Lung (tissue), 12 donors: ENCODE measurements around the gene DTWD1. TPM values are rescaled to one million over a fixed set of nuclear protein-coding genes. Genes with fewer than 3 reads are reported as not detected.

Source experiments
- ATAC-seq: fragments of 200-7000 bp; cut with Tn5 transposase; one replicate; pipeline ENCODE4 v1.9.1; 2020; ENCODE audit warnings: moderate number of reproducible peaks; ENCODE audit not compliant: insufficient read depth, low FRiP score
- DNase-seq, 3 donors: peaks; one replicate each; pipeline ENCODE4 v3.0.0-alpha.2; 2013 to 2017
- H3K27ac ChIP-seq, 2 donors: one replicate each; pipeline ENCODE4 v1.5.1; 2013; ENCODE audit warnings: mild to moderate bottlenecking in 2 of 2, moderate library complexity in 2 of 2, control low read depth in 1 of 2, inconsistent platforms in 1 of 2, low read depth in 1 of 2, low read length in 1 of 2
- H3K27me3 ChIP-seq, 3 donors: one replicate each; pipeline ENCODE4 v1.5.1; 2013; ENCODE audit warnings: low read length in 2 of 3; ENCODE audit not compliant: control insufficient read depth in 3 of 3, insufficient read depth in 3 of 3
- H3K36me3 ChIP-seq, 4 donors: one replicate each; pipeline ENCODE4 v1.5.1; 2013; ENCODE audit warnings: low read length in 4 of 4, mild to moderate bottlenecking in 1 of 4, moderate library complexity in 1 of 4; ENCODE audit not compliant: control insufficient read depth in 4 of 4, insufficient read depth in 4 of 4
- H3K4me1 ChIP-seq, 5 donors: one replicate each; pipeline ENCODE4 v1.5.1; 2013; ENCODE audit warnings: low read length in 5 of 5, mild to moderate bottlenecking in 2 of 5, moderate library complexity in 1 of 5; ENCODE audit not compliant: control insufficient read depth in 5 of 5, insufficient read depth in 5 of 5
- H3K4me3 ChIP-seq: one replicate; pipeline ENCODE4 v1.5.1; 2013; ENCODE audit warnings: mild to moderate bottlenecking, control low read depth, moderate library complexity
- H3K9ac ChIP-seq, 2 donors: one replicate each; pipeline ENCODE4 v1.5.1; 2013; ENCODE audit warnings: low read length in 2 of 2, control low read depth in 1 of 2; ENCODE audit not compliant: insufficient read depth in 1 of 2
- H3K9me3 ChIP-seq, 4 donors: one replicate each; pipeline ENCODE4 v1.5.1; 2013; ENCODE audit warnings: low read length in 3 of 4, mild to moderate bottlenecking in 1 of 4, moderate library complexity in 1 of 4; ENCODE audit not compliant: control insufficient read depth in 4 of 4, insufficient read depth in 3 of 4
- whole genome bisulfite sequencing, 2 donors: extraction: QIAGEN DNeasy Blood & Tissue Kit; methylation state at CpG; one replicate each; pipeline ENCODE4 v1.1.7; 2013; 5-methylcytosine and 5-hydroxymethylcytosine counted together
- polyA plus RNA-seq, 2 donors: library from polyadenylated mRNA; stranded (reverse); fragments of 200-250 nt; gene quantifications; one replicate each; pipeline ENCODE4 v1.2.1, GENCODE V29; 2013
- total RNA-seq, 2 donors: library from RNA; depleted of rRNA in 1 of 2; stranded (reverse); fragments of >200 nt in 1 of 2; gene quantifications; one replicate each; pipeline ENCODE4 v1.2.1, GENCODE V29; 2014 to 2021
- TF ChIP-seq, protein P1 (sequence below): IDR thresholded peaks from 2 replicates; pipeline ENCODE4 v1.5.1; 2012; ENCODE audit warnings: mild to moderate bottlenecking; ENCODE audit errors: control extremely low read depth, extremely low read depth
- donor health status: control.
- donor health status: control.
- donor health status: Bipolar disorder and iron deficiency.
- donor health status: healthy.
- donor health status: DM: yes; HTN: yes; CAD: no.

DTWD1 gene
- total and polyA plus RNA-seq, 4 donors: 14.2 to 44.1 (median 21.6) TPM

DNA sequence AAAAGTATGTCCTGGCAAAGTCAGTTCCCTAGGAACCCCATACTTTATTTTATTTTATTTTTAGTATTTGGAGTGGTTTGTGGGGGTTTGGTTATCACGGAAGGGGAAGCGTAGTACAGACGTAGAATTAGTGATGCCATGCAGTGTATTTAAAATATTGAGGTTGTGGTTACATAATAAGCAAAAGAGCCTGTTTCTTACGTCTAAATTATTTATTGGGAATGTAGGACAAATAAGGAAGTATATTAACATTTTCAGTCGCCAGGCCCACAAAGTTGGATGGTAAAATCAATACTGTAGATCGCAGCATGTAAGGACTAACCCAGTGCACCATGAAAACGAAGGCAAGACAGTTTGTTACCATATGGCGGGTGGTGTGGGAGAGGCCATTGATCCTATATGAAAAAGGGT, 558 bp downstream of the DTWD1 start:
- TF ChIP-seq, protein P1, sequence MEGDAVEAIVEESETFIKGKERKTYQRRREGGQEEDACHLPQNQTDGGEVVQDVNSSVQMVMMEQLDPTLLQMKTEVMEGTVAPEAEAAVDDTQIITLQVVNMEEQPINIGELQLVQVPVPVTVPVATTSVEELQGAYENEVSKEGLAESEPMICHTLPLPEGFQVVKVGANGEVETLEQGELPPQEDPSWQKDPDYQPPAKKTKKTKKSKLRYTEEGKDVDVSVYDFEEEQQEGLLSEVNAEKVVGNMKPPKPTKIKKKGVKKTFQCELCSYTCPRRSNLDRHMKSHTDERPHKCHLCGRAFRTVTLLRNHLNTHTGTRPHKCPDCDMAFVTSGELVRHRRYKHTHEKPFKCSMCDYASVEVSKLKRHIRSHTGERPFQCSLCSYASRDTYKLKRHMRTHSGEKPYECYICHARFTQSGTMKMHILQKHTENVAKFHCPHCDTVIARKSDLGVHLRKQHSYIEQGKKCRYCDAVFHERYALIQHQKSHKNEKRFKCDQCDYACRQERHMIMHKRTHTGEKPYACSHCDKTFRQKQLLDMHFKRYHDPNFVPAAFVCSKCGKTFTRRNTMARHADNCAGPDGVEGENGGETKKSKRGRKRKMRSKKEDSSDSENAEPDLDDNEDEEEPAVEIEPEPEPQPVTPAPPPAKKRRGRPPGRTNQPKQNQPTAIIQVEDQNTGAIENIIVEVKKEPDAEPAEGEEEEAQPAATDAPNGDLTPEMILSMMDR: no peak
- 11 to 18% methylated on average over 8 of the region's 8 CpGs for WGBS, 2 donors
- peaks cover 2 to 23% (median 13%) of the 10 kb centered on the region in 5 donors for H3K4me1 ChIP-seq
- DNase-seq (no peak), ATAC-seq (no peak)
- peak overlapping the region; percentile 94 for H3K4me3 ChIP-seq
- H3K27me3 ChIP-seq: no peaks in the 10 kb centered on the region
- peaks cover 0 to 10% (median 6%) of the 10 kb centered on the region in 4 donors for H3K36me3 ChIP-seq
- peaks cover 0 to 4% (median 2%) of the 10 kb centered on the region in 4 donors for H3K9me3 ChIP-seq
- peak overlapping the region in 1 of 2 donors; percentile 93 for H3K27ac ChIP-seq
- H3K9ac ChIP-seq: peak overlapping the region; percentile 94 to 99

DNA sequence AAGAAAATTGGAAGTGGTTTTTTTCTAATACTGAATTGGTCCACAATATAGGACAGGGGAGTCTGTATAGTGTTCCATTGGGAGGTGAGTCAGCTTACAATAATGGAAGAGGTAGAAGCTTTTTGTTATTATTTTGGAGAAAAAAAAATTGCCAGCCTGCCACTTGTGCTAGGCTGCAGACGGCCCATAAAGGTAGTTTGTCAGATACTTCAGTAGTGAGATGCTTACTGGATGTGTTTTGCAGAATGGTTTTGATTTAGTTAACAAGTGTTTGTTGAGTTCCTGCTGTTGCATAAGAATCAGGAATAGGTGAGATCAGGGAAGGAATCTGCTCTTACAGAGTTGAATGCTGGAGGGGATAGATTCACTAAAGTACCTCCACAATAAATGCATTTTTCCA, 1.0 kb downstream of the DTWD1 start:
- TF ChIP-seq, protein P1: no peak
- Histone ChIP-seq H3K36me3 (peaks cover 0 to 12% (median 6%) of the 10 kb centered on the region in 4 donors), H3K4me1 (peaks cover 2 to 23% (median 13%) of the 10 kb centered on the region in 5 donors), H3K4me3 (no peak overlapping the region), H3K9me3 (peaks cover 0 to 4% (median 2%) of the 10 kb centered on the region in 4 donors), H3K27me3 (no peaks in the 10 kb centered on the region), H3K27ac (no peak overlapping the region), H3K9ac (peak overlapping the region; percentile 94 to 99)
- WGBS, 2 donors: 44 to 74% methylated on average over 1 of the region's 1 CpG
- ATAC-seq (no peak), DNase-seq (no peak)

DNA sequence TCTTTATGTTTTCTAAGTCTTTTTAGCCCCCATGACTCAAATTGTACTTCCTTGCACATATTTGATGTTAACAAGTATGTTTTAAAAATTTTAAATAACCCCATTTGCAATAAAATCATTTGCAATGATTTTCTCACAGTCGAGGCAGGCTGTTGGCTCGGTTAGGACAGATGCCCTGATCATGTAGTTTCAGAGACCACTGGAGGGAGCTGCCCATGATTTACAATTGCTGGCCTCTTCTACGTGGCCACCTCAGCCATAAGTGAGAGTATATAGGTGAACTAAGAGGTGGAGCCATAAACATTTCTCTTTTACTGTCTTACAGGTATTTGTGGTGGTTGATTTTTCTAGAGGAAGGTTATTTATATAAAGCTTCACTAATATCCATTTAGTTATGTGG, 1.7 kb downstream of the DTWD1 start:
- peak overlapping the region in 1 of 2 donors; percentile 21 for H3K27ac ChIP-seq
- WGBS, 2 donors: 77 to 87% methylated on average over 3 of the region's 3 CpGs
- TF ChIP-seq, protein P1: no peak
- DNase-seq (no peak), ATAC-seq (no peak)
- no peaks in the 10 kb centered on the region for H3K27me3 ChIP-seq
- H3K9ac ChIP-seq: no peak overlapping the region
- no peak overlapping the region for H3K4me3 ChIP-seq
- peaks cover 0 to 4% (median 2%) of the 10 kb centered on the region in 4 donors for H3K9me3 ChIP-seq
- H3K36me3 ChIP-seq: peaks cover 0 to 12% (median 6%) of the 10 kb centered on the region in 4 donors
- H3K4me1 ChIP-seq: peaks cover 2 to 23% (median 13%) of the 10 kb centered on the region in 5 donors

DNA sequence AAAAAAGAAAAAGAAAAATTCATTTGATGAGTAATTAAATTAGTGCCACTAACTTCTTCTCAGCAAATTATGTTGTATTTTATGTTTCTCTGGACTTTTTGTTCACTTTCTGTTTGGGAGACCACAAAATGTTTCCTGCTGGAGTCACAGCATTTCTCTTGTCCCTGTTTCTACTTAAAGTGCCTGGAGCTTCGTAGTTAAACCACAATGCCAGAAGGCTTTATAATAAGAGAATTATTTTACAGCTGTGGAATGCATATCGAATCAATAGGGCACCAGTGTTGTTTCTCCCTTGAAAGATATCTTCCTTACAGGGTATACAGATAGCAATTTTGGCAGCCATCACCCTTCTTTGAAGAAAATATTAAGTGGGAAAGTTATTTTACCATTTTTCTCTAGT, 3.2 kb downstream of the DTWD1 start:
- 48 to 77% methylated on average over 2 of the region's 2 CpGs for WGBS, 2 donors
- DNase-seq (no peak), ATAC-seq (no peak)
- H3K4me1 ChIP-seq: peaks cover 2 to 23% (median 13%) of the 10 kb centered on the region in 5 donors
- TF ChIP-seq, protein P1: no peak
- peaks cover 0 to 4% (median 2%) of the 10 kb centered on the region in 4 donors for H3K9me3 ChIP-seq
- H3K27ac ChIP-seq: no peak overlapping the region
- H3K36me3 ChIP-seq: peaks cover 0 to 14% (median 7%) of the 10 kb centered on the region in 4 donors
- no peaks in the 10 kb centered on the region for H3K27me3 ChIP-seq
- H3K4me3 ChIP-seq: no peak overlapping the region
- no peak overlapping the region for H3K9ac ChIP-seq
